PFSK-1 (cell line): ENCODE results near the gene CXCL14.

ENCODE experiments used
- FOXP2 ChIP-seq: optimal IDR thresholded peaks from 2 replicates; pipeline ENCODE3; 2011; ENCODE audit warnings: borderline replicate concordance, control low read depth, inconsistent platforms; ENCODE audit not compliant: insufficient read depth; ENCODE audit errors: extremely low read length, extremely low read depth
- POLR2AphosphoS5 ChIP-seq: IDR thresholded peaks from 2 replicates; pipeline ENCODE4 v1.6.1; 2012; ENCODE audit warnings: low read depth, mild to moderate bottlenecking, control low read depth, low read length, moderate library complexity
- REST ChIP-seq, 2 experiments: IDR thresholded peaks; 2 replicates each; pipeline versions ENCODE4 v1.6.1 to v1.8.0; 2011 to 2012; ENCODE audit warnings: low read depth in 2 of 2, low read length in 2 of 2, control low read depth in 1 of 2, inconsistent platforms in 1 of 2, mild to moderate bottlenecking in 1 of 2, moderate library complexity in 1 of 2; ENCODE audit not compliant: insufficient read depth in 1 of 2
- SIN3A ChIP-seq: IDR thresholded peaks from 2 replicates; pipeline ENCODE4 v1.6.1; 2012; ENCODE audit warnings: mild to moderate bottlenecking, low read length, moderate library complexity, borderline replicate concordance; ENCODE audit not compliant: insufficient read depth
- TAF1 ChIP-seq: IDR thresholded peaks from 2 replicates; pipeline ENCODE4 v1.6.1; 2012; ENCODE audit warnings: low read length, control low read depth, borderline replicate concordance; ENCODE audit not compliant: insufficient read depth

Gene CXCL14

GRCh38 chr5:135543001-135543484 lies 35.7 kb downstream of the CXCL14 start:
- no peak for TF ChIP-seq REST (IDR thresholded peaks at IDR 0.05; ENCODE audit: insufficient read depth in 1 of 2, low read depth in 2 of 2, low read length in 2 of 2)
- TF ChIP-seq SIN3A = no peak
- TF ChIP-seq TAF1 = no peak
- no peak for TF ChIP-seq FOXP2
- TF ChIP-seq POLR2AphosphoS5 = no peak

GRCh38 chr5:135541807-135542502 lies 36.8 kb downstream of the CXCL14 start:
- TF ChIP-seq TAF1 (no peak), FOXP2 (no peak), POLR2AphosphoS5 (no peak), SIN3A (no peak), REST (IDR thresholded peaks at IDR 0.05; ENCODE audit: insufficient read depth in 1 of 2, low read depth in 2 of 2, low read length in 2 of 2) (no peak)

DNA sequence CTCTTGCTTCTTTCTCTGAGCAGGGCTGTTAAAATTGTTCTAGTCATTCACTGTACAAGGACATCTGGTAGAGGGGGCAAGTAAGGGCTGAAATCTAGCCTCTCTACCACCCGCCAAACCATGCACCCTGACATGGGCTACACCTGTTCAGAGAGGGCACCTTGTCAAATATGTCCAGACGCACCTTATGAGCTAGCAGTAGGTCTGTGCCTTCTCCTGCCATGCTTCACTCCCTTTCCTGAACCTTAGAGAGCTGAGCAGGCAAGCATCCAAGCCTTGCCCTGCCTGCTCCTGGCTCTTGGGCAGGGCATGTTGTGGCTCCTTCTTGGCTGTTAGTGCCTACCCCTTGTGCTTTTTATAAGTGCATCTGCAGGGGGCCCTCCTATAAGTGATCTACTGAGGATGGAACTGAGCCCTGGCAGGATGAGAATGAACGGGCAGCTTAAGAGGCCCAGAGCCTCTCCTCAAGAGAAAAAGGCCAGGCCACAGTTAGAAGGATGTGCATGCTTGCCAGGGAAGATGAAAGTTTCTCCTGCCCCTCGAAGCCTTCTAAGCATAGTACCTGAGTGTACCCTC lies 39.3 kb downstream of the CXCL14 start:
- no peak for TF ChIP-seq FOXP2

DNA sequence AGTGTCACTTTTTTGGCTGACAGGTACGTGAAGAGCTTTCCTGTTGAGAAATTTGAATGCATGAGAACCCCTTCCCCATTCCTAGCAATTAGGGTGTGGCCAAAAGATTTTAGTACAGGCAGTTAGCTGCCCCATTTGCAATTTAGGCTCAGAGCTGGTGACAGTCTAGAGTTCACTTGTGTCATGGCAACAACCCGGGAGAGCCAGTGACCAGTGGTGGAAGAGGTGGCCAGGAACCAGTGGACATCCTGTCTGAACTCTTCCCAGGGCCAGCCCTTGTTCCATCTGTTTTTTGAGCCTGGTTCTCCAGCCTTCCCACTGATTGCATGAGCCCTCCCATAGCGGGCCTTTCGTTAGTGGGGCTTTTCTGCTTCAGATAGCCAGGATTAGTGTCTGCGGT lies 40.5 kb downstream of the CXCL14 start:
- TF ChIP-seq POLR2AphosphoS5 = no peak
- TF ChIP-seq FOXP2 = no peak
- TF ChIP-seq TAF1 = no peak
- TF ChIP-seq SIN3A = no peak
- no peak for TF ChIP-seq REST (IDR thresholded peaks at IDR 0.05; ENCODE audit: insufficient read depth in 1 of 2, low read depth in 2 of 2, low read length in 2 of 2)

DNA sequence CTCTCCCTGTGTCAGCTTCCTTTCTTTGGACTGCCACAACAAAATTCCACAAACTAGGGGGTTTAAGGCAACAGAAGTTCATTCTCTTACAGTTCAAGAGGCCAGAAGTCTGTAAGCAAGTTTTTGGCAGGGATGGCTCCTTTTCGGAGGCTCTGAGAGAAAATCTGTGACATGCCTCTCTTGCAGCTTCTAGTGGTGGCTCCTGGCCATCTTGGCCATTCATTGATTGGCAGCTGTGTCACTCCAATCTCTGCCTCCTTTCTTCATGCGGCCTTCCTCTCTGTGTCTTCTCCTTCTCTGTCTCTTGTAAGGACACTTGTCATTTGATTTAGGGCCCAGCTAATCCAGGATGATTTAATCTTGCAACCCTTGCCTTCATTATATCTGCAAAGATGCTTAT lies 41.0 kb downstream of the CXCL14 start:
- no peak for TF ChIP-seq REST (IDR thresholded peaks at IDR 0.05; ENCODE audit: insufficient read depth in 1 of 2, low read depth in 2 of 2, low read length in 2 of 2)
- no peak for TF ChIP-seq TAF1
- TF ChIP-seq SIN3A = no peak
- no peak for TF ChIP-seq FOXP2
- TF ChIP-seq POLR2AphosphoS5 = no peak
